Activated T-helper 2 cell treated with anti-CD3 and anti-CD28 coated beads, Interferon-gamma antibody, Interleukin-2, Interleukin-4, amounts not matched to agents 10 μg/mL and 5 μg/mL and 100 μg/mL, durations not matched to agents 14 hours and 24 hours and 36 hours (primary cell): ENCODE measurements around the gene LBR. TPM values are rescaled to one million over a fixed set of nuclear protein-coding genes. Genes with fewer than 3 reads are reported as not detected.
"Not testable (repeated sequence)": the region's sequence is repeated elsewhere in the genome, so short reads cannot be mapped to it uniquely, and the experiment has no call there.

Source experiments
- DNase-seq: peaks from one replicate; pipeline ENCODE4 v3.0.0; 2021; ENCODE audit warnings: low spot score
- H3K27ac Mint-ChIP-seq: one replicate; pipeline ENCODE4 v1.8.0; 2021; ENCODE audit warnings: mixed read lengths
- H3K27me3 Mint-ChIP-seq: one replicate; pipeline ENCODE4 v1.8.0; 2021; ENCODE audit warnings: low read depth, mixed read lengths
- H3K36me3 Mint-ChIP-seq: one replicate; pipeline ENCODE4 v1.8.0; 2021; ENCODE audit warnings: low read depth, mixed read lengths
- H3K4me1 Mint-ChIP-seq: one replicate; pipeline ENCODE4 v1.8.0; 2021; ENCODE audit warnings: low read depth, mixed read lengths
- H3K4me3 Mint-ChIP-seq: one replicate; pipeline ENCODE4 v1.8.0; 2021; ENCODE audit warnings: low read depth, mild to moderate bottlenecking, moderate library complexity, mixed read lengths
- H3K9me3 Mint-ChIP-seq: one replicate; pipeline ENCODE4 v1.8.0; 2021; ENCODE audit warnings: mixed read lengths
- intact Hi-C: fragments of 100-400 bp; cut with micrococcal nuclease; formaldehyde crosslinking; loops from one replicate; pipeline ENCODE4 v1.15.1; 2023
- total RNA-seq: library from RNA; stranded (reverse); gene quantifications from 2 replicates; pipeline ENCODE4 v1.2.3, GENCODE V29; 2022

Gene LBR
- 187 and 191 TPM in 2 replicates for total RNA-seq

GRCh38 chr1:225427235-225428067 lies at the start of gene LBR:
TSS of gene LBR (minus strand) at chr1:225428038. CDS start at chr1:225424075, 3,963 bp downstream.
- peaks cover 22% of the 10 kb centered on the region for H3K36me3 Mint-ChIP-seq
- DNase-seq = no peak
- peak within 1 kb of the TSS; percentile 93 for H3K4me3 Mint-ChIP-seq
- peaks cover 48% of the 10 kb centered on the region for H3K4me1 Mint-ChIP-seq
- peak within 1 kb of the TSS; percentile 94 for H3K27ac Mint-ChIP-seq
- intact Hi-C loops = loop anchor here (1.0 to 10.0 kb wide), 8 partner anchors 18 to 1583 kb away; partner anchors contain the start of genes H3-3A, TP53BP2 and WDR26
- H3K9me3 Mint-ChIP-seq = no peaks in the 10 kb centered on the region
- H3K27me3 Mint-ChIP-seq = no peaks in the 10 kb centered on the region

- intact Hi-C loops = loop anchor here (5.0 to 10.0 kb wide), 2 partner anchors 75 to 177 kb away; partner anchors contain the start of gene ENAH
- H3K9me3 Mint-ChIP-seq = no peaks in the 10 kb centered on the region
- H3K27ac Mint-ChIP-seq = no peak overlapping the region
- peaks cover 7% of the 10 kb centered on the region for H3K27me3 Mint-ChIP-seq
- no peaks in the 10 kb centered on the region for H3K36me3 Mint-ChIP-seq
- H3K4me3 Mint-ChIP-seq = no peak overlapping the region
- no peak for DNase-seq
- peaks cover 31% of the 10 kb centered on the region for H3K4me1 Mint-ChIP-seq
Measured at GRCh38 chr1:225477296-225477911, 49.6 kb upstream of the LBR start.

- Mint-ChIP-seq H3K36me3 (no peaks in the 10 kb centered on the region), H3K9me3 (no peaks in the 10 kb centered on the region), H3K27ac (no peak overlapping the region), H3K4me1 (peaks cover 31% of the 10 kb centered on the region), H3K27me3 (peaks cover 4% of the 10 kb centered on the region), H3K4me3 (no peak overlapping the region)
- intact Hi-C loops = loop anchor here (5.0 to 10.0 kb wide), 2 partner anchors 76 to 178 kb away; partner anchors contain the start of gene ENAH
- DNase-seq = no peak
Measured at GRCh38 chr1:225476538-225476988, 48.7 kb upstream of the LBR start.

- intact Hi-C loops = loop anchor here (5.0 to 10.0 kb wide), 2 partner anchors 76 to 179 kb away; partner anchors contain the start of gene ENAH
- no peaks in the 10 kb centered on the region for H3K36me3 Mint-ChIP-seq
Measured at GRCh38 chr1:225476100-225476511, 48.3 kb upstream of the LBR start.

GRCh38 chr1:225474986-225475820 lies 47.4 kb upstream of the LBR start:
- Mint-ChIP-seq H3K27me3 (peaks cover 4% of the 10 kb centered on the region), H3K9me3 (no peaks in the 10 kb centered on the region), H3K27ac (no peak overlapping the region), H3K4me3 (no peak overlapping the region), H3K4me1 (peaks cover 31% of the 10 kb centered on the region), H3K36me3 (no peaks in the 10 kb centered on the region)
- peak; percentile 67 for DNase-seq
- intact Hi-C loops = loop anchor here (1.0 to 10.0 kb wide), 5 partner anchors 77 to 501 kb away; partner anchors contain the start of gene ENAH

More at GRCh38 chr1:225476100-225476511, 48.3 kb upstream of the LBR start:
- H3K27me3 Mint-ChIP-seq = peaks cover 4% of the 10 kb centered on the region
- no peak overlapping the region for H3K4me3 Mint-ChIP-seq
- H3K9me3 Mint-ChIP-seq = no peaks in the 10 kb centered on the region
- no peak for DNase-seq
- H3K27ac Mint-ChIP-seq = no peak overlapping the region
- H3K4me1 Mint-ChIP-seq = peaks cover 31% of the 10 kb centered on the region

- H3K36me3 Mint-ChIP-seq = no peaks in the 10 kb centered on the region
- H3K4me3 Mint-ChIP-seq = no peak overlapping the region
- intact Hi-C loops = loop anchor here (2.0 to 10.0 kb wide), 2 partner anchors 180 to 298 kb away; partner anchors contain the start of gene ENAH
- peaks cover 4% of the 10 kb centered on the region for H3K27me3 Mint-ChIP-seq
- DNase-seq = no peak
- H3K9me3 Mint-ChIP-seq = no peaks in the 10 kb centered on the region
- peak overlapping the region; percentile 50 for H3K27ac Mint-ChIP-seq
- peaks cover 31% of the 10 kb centered on the region for H3K4me1 Mint-ChIP-seq
Measured at GRCh38 chr1:225474439-225474985, 46.7 kb upstream of the LBR start.

- not testable (repeated sequence) for DNase-seq, H3K36me3 Mint-ChIP-seq, H3K9me3 Mint-ChIP-seq, H3K27me3 Mint-ChIP-seq, H3K4me3 Mint-ChIP-seq
- H3K27ac Mint-ChIP-seq = peak overlapping the region; percentile 50
- intact Hi-C loops = loop anchor here (2.0 to 10.0 kb wide), 2 partner anchors 181 to 299 kb away; partner anchors contain the start of gene ENAH
- peaks cover 37% of the 10 kb centered on the region for H3K4me1 Mint-ChIP-seq
Measured at GRCh38 chr1:225473676-225474438, 46.0 kb upstream of the LBR start.

GRCh38 chr1:225473266-225473665 lies 45.4 kb upstream of the LBR start:
- H3K36me3 Mint-ChIP-seq, DNase-seq, H3K27me3 Mint-ChIP-seq, H3K4me3 Mint-ChIP-seq, H3K9me3 Mint-ChIP-seq: not testable (repeated sequence)
- intact Hi-C loops = loop anchor here (10.0 kb wide), 1 partner anchor 182 kb away; the partner anchor contains the start of gene ENAH
- peaks cover 43% of the 10 kb centered on the region for H3K4me1 Mint-ChIP-seq
- peak overlapping the region; percentile 28 for H3K27ac Mint-ChIP-seq

- no peaks in the 10 kb centered on the region for H3K36me3 Mint-ChIP-seq
- H3K27me3 Mint-ChIP-seq = no peaks in the 10 kb centered on the region
- DNase-seq = no peak
- H3K4me1 Mint-ChIP-seq = peaks cover 33% of the 10 kb centered on the region
- intact Hi-C loops = loop anchor here (10.0 kb wide), 1 partner anchor 183 kb away; the partner anchor contains the start of gene ENAH
- H3K4me3 Mint-ChIP-seq = no peak overlapping the region
- H3K9me3 Mint-ChIP-seq = no peaks in the 10 kb centered on the region
- no peak overlapping the region for H3K27ac Mint-ChIP-seq
Measured at GRCh38 chr1:225471453-225472301, 43.8 kb upstream of the LBR start.

- Mint-ChIP-seq H3K27ac (no peak overlapping the region), H3K36me3 (no peaks in the 10 kb centered on the region), H3K9me3 (no peaks in the 10 kb centered on the region), H3K27me3 (no peaks in the 10 kb centered on the region), H3K4me1 (peaks cover 33% of the 10 kb centered on the region), H3K4me3 (no peak overlapping the region)
- no peak for DNase-seq
- intact Hi-C loops = loop anchor here (10.0 kb wide), 1 partner anchor 184 kb away; the partner anchor contains the start of gene ENAH
Measured at GRCh38 chr1:225471109-225471452, 43.2 kb upstream of the LBR start.
